Tibial nerve (tissue), 4 donors: ENCODE data around the gene RNASE3. TPM values are rescaled to one million over a fixed set of nuclear protein-coding genes. Genes with fewer than 3 reads are reported as not detected.
"Not testable (repeated sequence)": the region's sequence is repeated elsewhere in the genome, so short reads cannot be mapped to it uniquely, and the experiment has no call there.

Source experiments
- DNase-seq, 2 donors: peaks; one replicate each; pipeline ENCODE4 v3.0.0-alpha.2; 2019; ENCODE audit warnings: low spot score in 2 of 2
- H3K27ac ChIP-seq, 4 donors: fragments of 200-600 bp; sonication (generic) in 3 of 4; one replicate each; pipeline ENCODE4 v1.5.1; 2017 to 2019; ENCODE audit warnings: mild to moderate bottlenecking in 1 of 4
- H3K27me3 ChIP-seq, 2 donors: fragments of 200-600 bp; sonication (generic) in 1 of 2; one replicate each; pipeline versions ENCODE4 v1.5.1 to v1.6.0; 2017 to 2019
- H3K36me3 ChIP-seq, 3 donors: fragments of 200-600 bp; sonication (generic); one replicate each; pipeline ENCODE4 v1.5.1; 2018 to 2019
- H3K4me1 ChIP-seq, 4 donors: fragments of 200-600 bp; sonication (generic) in 3 of 4; one replicate each; pipeline ENCODE4 v1.5.1; 2017 to 2019
- H3K4me3 ChIP-seq, 4 donors: fragments of 200-600 bp; sonication (generic) in 3 of 4; one replicate each; pipeline ENCODE4 v1.5.1; 2017 to 2019; ENCODE audit warnings: mild to moderate bottlenecking in 1 of 4, moderate library complexity in 1 of 4
- H3K9me3 ChIP-seq, 4 donors: fragments of 200-600 bp; sonication (generic) in 3 of 4; one replicate each; pipeline ENCODE4 v1.5.1; 2017 to 2019
- CTCF ChIP-seq, 5 experiments: fragments of 200-600 bp in 3 of 5; fragments of 450-650 bp in 2 of 5; sonication (generic) in 3 of 5; IDR thresholded peaks; one replicate each; pipeline ENCODE4 v1.5.1; 2016 to 2019; ENCODE audit warnings: antibody characterized with exemption in 5 of 5, mild to moderate bottlenecking in 3 of 5, moderate library complexity in 2 of 5
- EP300 ChIP-seq, 2 donors: sonication (generic); formaldehyde crosslinking; IDR thresholded peaks; one replicate each; pipeline ENCODE4 v1.6.1; 2017; ENCODE audit warnings: antibody characterized with exemption in 2 of 2, mild to moderate bottlenecking in 1 of 2
- POLR2A ChIP-seq, 2 donors: fragments of 450-650 bp; IDR thresholded peaks; one replicate each; pipeline ENCODE4 v1.6.1; 2017; ENCODE audit warnings: antibody characterized with exemption in 2 of 2, mild to moderate bottlenecking in 2 of 2, moderate library complexity in 2 of 2
- WGBS, 2 donors: methylation state at CpG; one replicate each; pipeline ENCODE4 v1.1.5; 2018; 5-methylcytosine and 5-hydroxymethylcytosine counted together
- total RNA-seq, 4 donors: library from RNA; depleted of rRNA; stranded (reverse); fragments of >200 nt; gene quantifications; one replicate each; pipeline ENCODE4 v1.1.0, GENCODE V29; 2016

The RNASE3 gene
- total RNA-seq, 4 donors from 2014 or later = 0.63 TPM; not detected in 3

GRCh38 chr14:20904393-20905029, 13.3 kb downstream of the RNASE3 start:
- DNase-seq = no peak
- Histone ChIP-seq H3K4me3 (no peak overlapping the region), H3K4me1 (no peaks in the 10 kb centered on the region), H3K36me3 (no peaks in the 10 kb centered on the region), H3K27ac (no peak overlapping the region), H3K9me3 (no peaks in the 10 kb centered on the region), H3K27me3 (no peaks in the 10 kb centered on the region)
- TF ChIP-seq EP300 (IDR thresholded peaks at IDR 0.05) = no peak
- no peak for TF ChIP-seq CTCF (IDR thresholded peaks at IDR 0.05)
- no peak for TF ChIP-seq POLR2A (IDR thresholded peaks at IDR 0.05)
- WGBS, 2 donors = 52 to 57% methylated on average over 4 of the region's 4 CpGs

GRCh38 chr14:20905676-20906075, 14.5 kb downstream of the RNASE3 start:
- Histone ChIP-seq H3K27me3 (no peaks in the 10 kb centered on the region), H3K36me3 (no peaks in the 10 kb centered on the region), H3K27ac (no peak overlapping the region), H3K4me1 (no peaks in the 10 kb centered on the region), H3K4me3 (no peak overlapping the region), H3K9me3 (no peaks in the 10 kb centered on the region)
- WGBS, 2 donors = 83 to 97% methylated on average over 2 of the region's 2 CpGs
- TF ChIP-seq CTCF (IDR thresholded peaks at IDR 0.05) = no peak
- no peak for TF ChIP-seq EP300 (IDR thresholded peaks at IDR 0.05)
- TF ChIP-seq POLR2A (IDR thresholded peaks at IDR 0.05) = no peak
- no peak for DNase-seq

GRCh38 chr14:20907214-20907613, 16.0 kb downstream of the RNASE3 start:
- DNase-seq = no peak
- 89 to 93% methylated on average over 1 of the region's 1 CpG for WGBS, 2 donors

GRCh38 chr14:20910822-20911221, 19.6 kb downstream of the RNASE3 start:
- H3K27ac ChIP-seq, H3K4me1 ChIP-seq, H3K27me3 ChIP-seq, H3K36me3 ChIP-seq, DNase-seq, H3K9me3 ChIP-seq, H3K4me3 ChIP-seq: not testable (repeated sequence)
- 77 to 88% methylated on average over 9 to 12 of the region's 14 CpGs for WGBS, 2 donors

More at GRCh38 chr14:20907214-20907613, 16.0 kb downstream of the RNASE3 start:
- Histone ChIP-seq H3K4me1 (no peaks in the 10 kb centered on the region), H3K27me3 (no peaks in the 10 kb centered on the region), H3K9me3 (no peaks in the 10 kb centered on the region), H3K27ac (no peak overlapping the region), H3K4me3 (no peak overlapping the region), H3K36me3 (no peaks in the 10 kb centered on the region)
- TF ChIP-seq EP300 (IDR thresholded peaks at IDR 0.05) = no peak
- no peak for TF ChIP-seq CTCF (IDR thresholded peaks at IDR 0.05)
- TF ChIP-seq POLR2A (IDR thresholded peaks at IDR 0.05) = no peak

- not testable (repeated sequence) for H3K27me3 ChIP-seq, H3K36me3 ChIP-seq, H3K4me3 ChIP-seq, H3K27ac ChIP-seq, H3K4me1 ChIP-seq, H3K9me3 ChIP-seq
- peak in 1 of 2 donors; percentile 60 for DNase-seq
- 61 to 68% methylated on average over 11 of the region's 11 CpGs for WGBS, 2 donors
These were observed 28.0 kb downstream of the RNASE3 start for GRCh38 chr14:20919038-20919756.

- not testable (repeated sequence) for H3K4me1 ChIP-seq, H3K9me3 ChIP-seq, H3K36me3 ChIP-seq, H3K27ac ChIP-seq, H3K27me3 ChIP-seq, H3K4me3 ChIP-seq, DNase-seq
- 30 to 46% methylated on average over 2 of the region's 2 CpGs for WGBS, 2 donors
These were observed 32.6 kb downstream of the RNASE3 start for GRCh38 chr14:20923766-20924297.
